IPS-15b (cell line): ENCODE data around the gene CASP14.

Experiments
- H3K27me3 ChIP-seq: one replicate; pipeline ENCODE4 v1.6.1; 2013; ENCODE audit warnings: low read length; ENCODE audit not compliant: control insufficient read depth, insufficient read depth
- H3K36me3 ChIP-seq: one replicate; pipeline ENCODE4 v1.6.1; 2013; ENCODE audit warnings: low read length; ENCODE audit not compliant: control insufficient read depth, insufficient read depth
- H3K4me1 ChIP-seq: one replicate; pipeline ENCODE4 v1.6.1; 2013; ENCODE audit warnings: mild to moderate bottlenecking, low read length; ENCODE audit not compliant: control insufficient read depth, insufficient read depth
- H3K4me3 ChIP-seq: one replicate; pipeline ENCODE4 v1.5.1; 2013; ENCODE audit warnings: low read depth, low read length
- H3K9ac ChIP-seq: one replicate; pipeline ENCODE4 v1.6.1; 2013; ENCODE audit warnings: low read depth, mild to moderate bottlenecking, low read length
- H3K9me3 ChIP-seq: one replicate; pipeline ENCODE4 v1.6.1; 2013; ENCODE audit warnings: mild to moderate bottlenecking, low read length; ENCODE audit not compliant: control insufficient read depth, insufficient read depth

CASP14 gene

GRCh38 chr19:15104003-15104402 is 54.7 kb downstream of the CASP14 start:
- no peaks in the 10 kb centered on the region for H3K36me3 ChIP-seq
- no peaks in the 10 kb centered on the region for H3K27me3 ChIP-seq
- H3K4me3 ChIP-seq = no peak overlapping the region
- peaks cover 6% of the 10 kb centered on the region for H3K4me1 ChIP-seq
- H3K9me3 ChIP-seq = no peaks in the 10 kb centered on the region
- no peak overlapping the region for H3K9ac ChIP-seq

- no peak overlapping the region for H3K9ac ChIP-seq
- no peaks in the 10 kb centered on the region for H3K9me3 ChIP-seq
- H3K4me1 ChIP-seq = peaks cover 6% of the 10 kb centered on the region
- H3K4me3 ChIP-seq = no peak overlapping the region
- no peaks in the 10 kb centered on the region for H3K36me3 ChIP-seq
- H3K27me3 ChIP-seq = no peaks in the 10 kb centered on the region
These were observed 55.1 kb downstream of the CASP14 start for GRCh38 chr19:15104411-15104810.

- H3K27me3 ChIP-seq = no peaks in the 10 kb centered on the region
- H3K9me3 ChIP-seq = no peaks in the 10 kb centered on the region
- no peak overlapping the region for H3K4me3 ChIP-seq
- no peak overlapping the region for H3K9ac ChIP-seq
- H3K36me3 ChIP-seq = no peaks in the 10 kb centered on the region
- peaks cover 6% of the 10 kb centered on the region for H3K4me1 ChIP-seq
These were observed 55.8 kb downstream of the CASP14 start for GRCh38 chr19:15105044-15105443.

- peak within 1 kb of the TSS; percentile 54 for H3K9ac ChIP-seq
- H3K4me3 ChIP-seq = peak within 1 kb of the TSS; percentile 67
- peaks cover 6% of the 10 kb centered on the region for H3K4me1 ChIP-seq
- H3K36me3 ChIP-seq = peaks cover 8% of the 10 kb centered on the region
- no peaks in the 10 kb centered on the region for H3K9me3 ChIP-seq
- no peaks in the 10 kb centered on the region for H3K27me3 ChIP-seq
These were observed 58.1 kb downstream of the CASP14 start, which contains the start of gene SYDE1 for GRCh38 chr19:15107061-15108010. SYDE1 (plus strand) TSS chr19:15107401; CDS start chr19:15107434, 33 bp downstream.
